GM12891 (cell line): ENCODE measurements around the gene PTPRT.

Experiments used
- DNase-seq: peaks from one replicate; pipeline ENCODE4 v3.0.0; 2011; ENCODE audit warnings: low spot score; ENCODE audit not compliant: insufficient read length
- FAIRE-seq: peaks from 2 replicates; lab custom pipeline; 2011; peaks lifted over from hg19 to GRCh38; lab: Jason Lieb, UNC
- PAX5 ChIP-seq: IDR thresholded peaks from 2 replicates; pipeline ENCODE4 v1.6.1; 2011; ENCODE audit warnings: low read length, moderate library complexity, mild to moderate bottlenecking; ENCODE audit not compliant: insufficient read depth, severe bottlenecking
- POLR2A ChIP-seq: IDR thresholded peaks from 2 replicates; pipeline ENCODE4 v1.6.1; 2011; ENCODE audit warnings: low read depth, low read length, control low read depth
- POLR2AphosphoS5 ChIP-seq: IDR thresholded peaks from 2 replicates; pipeline ENCODE4 v1.6.1; 2011; ENCODE audit warnings: low read depth, low read length, control low read depth
- POU2F2 ChIP-seq: IDR thresholded peaks from 2 replicates; pipeline ENCODE4 v1.6.1; 2011; ENCODE audit warnings: low read depth, mild to moderate bottlenecking, control low read depth, low read length, moderate library complexity
- SPI1 ChIP-seq: IDR thresholded peaks from 2 replicates; pipeline ENCODE4 v1.6.1; 2011; ENCODE audit warnings: low read depth, low read length, control low read depth
- TAF1 ChIP-seq: IDR thresholded peaks from 2 replicates; pipeline ENCODE4 v1.6.1; 2011; ENCODE audit warnings: low read depth, low read length, control low read depth

PTPRT gene

DNA sequence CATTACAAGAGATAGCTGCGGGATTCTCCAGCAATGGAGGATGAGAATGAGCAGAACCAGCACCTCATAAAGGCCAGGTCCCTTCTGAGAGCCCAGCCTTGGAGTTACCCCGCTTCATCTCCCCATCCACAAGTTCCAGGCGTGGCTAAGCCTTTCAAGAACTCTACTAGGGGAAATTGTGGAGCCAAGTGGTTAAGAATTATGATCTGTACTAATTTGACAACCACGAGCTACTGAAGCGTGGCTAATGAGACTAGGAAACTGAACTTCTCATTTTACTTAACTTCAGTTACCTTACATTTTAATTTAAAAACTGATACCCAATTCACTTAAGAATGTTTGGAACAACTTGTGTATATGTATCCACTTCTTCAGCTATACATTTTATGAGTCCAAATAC lies 401.0 kb downstream of the PTPRT start:
- no peak for DNase-seq
- FAIRE-seq = no peak
- TF ChIP-seq POLR2A (no peak), POU2F2 (no peak), TAF1 (no peak), POLR2AphosphoS5 (no peak), PAX5 (no peak), SPI1 (no peak)

DNA sequence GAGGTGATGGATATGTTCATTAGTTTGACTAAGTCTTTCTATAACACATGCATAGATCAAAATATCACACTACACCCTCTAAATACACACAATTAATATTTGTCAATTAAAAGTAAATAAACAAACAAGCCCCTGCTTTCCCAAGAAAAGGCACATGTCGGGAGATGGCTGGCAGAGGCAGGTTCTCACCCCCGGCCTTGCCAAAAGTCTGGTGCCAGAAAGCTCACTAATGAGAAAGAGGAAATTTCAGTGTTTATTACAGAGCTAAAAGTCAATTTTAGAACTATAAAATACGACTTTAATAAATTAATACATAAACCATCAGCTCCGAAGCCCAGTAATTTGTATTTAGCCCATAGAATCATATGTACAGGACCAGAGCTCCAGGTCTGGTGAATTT lies 404.7 kb downstream of the PTPRT start:
- DNase-seq (no peak), FAIRE-seq (no peak)
- TF ChIP-seq TAF1 (no peak), SPI1 (no peak), POU2F2 (no peak), POLR2A (no peak)

DNA sequence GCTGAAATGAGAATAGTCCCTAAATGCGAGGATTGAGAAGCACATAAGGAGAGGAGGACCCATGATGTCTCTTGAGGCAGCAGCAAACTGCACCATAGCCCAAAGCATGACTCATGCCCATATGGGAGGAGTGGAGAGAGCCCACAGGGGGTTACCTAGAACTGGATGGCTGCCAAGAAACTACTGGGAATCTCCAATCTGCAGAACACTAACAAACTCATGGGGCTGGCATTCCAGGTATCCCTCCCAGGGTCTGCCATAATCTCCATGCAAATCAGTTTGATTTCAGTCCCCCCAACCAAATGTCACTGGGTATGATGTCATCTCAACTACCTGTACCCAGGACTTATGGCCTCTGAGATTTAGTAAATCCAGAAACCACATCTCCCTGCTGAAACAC lies 410.5 kb downstream of the PTPRT start:
- TF ChIP-seq TAF1 = no peak
- no peak for TF ChIP-seq SPI1
- TF ChIP-seq POU2F2 = no peak
- TF ChIP-seq POLR2AphosphoS5 = no peak
- TF ChIP-seq PAX5 = no peak
- TF ChIP-seq POLR2A = no peak
- FAIRE-seq (no peak), DNase-seq (no peak)

DNA sequence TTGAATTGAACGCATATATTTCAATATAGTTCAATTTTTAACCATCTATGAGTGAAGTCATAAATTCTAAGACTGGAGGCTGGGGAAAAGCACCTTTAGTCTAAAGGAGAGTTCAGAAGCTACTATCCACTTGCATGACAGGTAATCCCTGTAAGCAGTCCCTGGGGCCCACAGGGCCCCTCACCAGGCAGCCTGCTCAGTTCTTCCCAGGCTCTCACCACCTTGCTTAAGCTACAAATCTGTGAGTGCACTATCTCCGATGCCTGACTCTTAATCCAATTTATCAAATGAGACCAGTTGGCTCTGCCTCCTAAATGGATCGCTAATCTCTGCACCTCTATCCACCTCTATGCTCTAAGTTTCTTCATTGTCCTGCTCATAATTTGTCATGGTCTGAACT lies 413.8 kb downstream of the PTPRT start:
- DNase-seq (no peak), FAIRE-seq (no peak)
- no peak for TF ChIP-seq PAX5
- no peak for TF ChIP-seq POLR2A
- no peak for TF ChIP-seq POLR2AphosphoS5
- TF ChIP-seq TAF1 = no peak
- no peak for TF ChIP-seq SPI1
- TF ChIP-seq POU2F2 = no peak

DNA sequence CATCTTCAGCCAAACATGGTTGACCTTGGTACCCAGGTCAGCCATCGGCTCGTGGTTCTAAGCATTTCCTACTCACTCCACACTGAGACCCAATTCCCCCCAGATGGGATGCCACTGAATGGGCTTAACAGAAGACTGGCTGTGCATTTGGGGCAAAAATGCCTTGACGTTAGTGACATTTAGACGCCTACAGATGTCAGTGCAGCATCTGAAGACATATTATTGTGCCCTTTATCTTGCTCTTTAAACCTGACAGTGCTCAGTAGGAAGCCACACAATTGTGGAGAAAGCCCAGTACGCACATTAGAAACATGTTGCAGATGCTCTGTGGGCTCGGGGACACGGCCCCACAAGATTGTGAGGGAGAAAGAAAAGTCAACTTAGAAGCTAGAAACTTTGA lies 414.7 kb downstream of the PTPRT start:
- FAIRE-seq = no peak
- DNase-seq = no peak
- TF ChIP-seq POLR2AphosphoS5 (no peak), SPI1 (no peak), POU2F2 (no peak), PAX5 (no peak), POLR2A (no peak), TAF1 (no peak)

DNA sequence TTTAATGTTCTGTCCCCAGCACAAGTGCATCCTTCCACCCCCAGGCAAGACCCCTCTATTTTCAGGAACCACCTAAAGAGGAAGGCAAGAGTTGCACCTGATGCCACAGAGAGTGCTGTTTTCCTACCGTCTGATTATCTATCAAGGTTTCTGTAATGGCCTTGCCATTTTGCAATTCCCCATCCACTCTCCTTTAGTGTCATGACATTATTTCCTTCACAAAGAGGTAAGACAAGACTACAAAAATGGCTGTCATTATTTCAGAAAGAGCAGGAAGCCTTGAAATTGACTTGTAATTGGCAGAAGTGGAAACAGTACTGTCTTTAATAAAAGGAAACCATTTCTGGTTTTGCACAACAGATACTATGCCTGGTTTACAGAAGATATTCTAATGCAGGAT lies 426.7 kb downstream of the PTPRT start:
- DNase-seq (no peak), FAIRE-seq (no peak)
- TF ChIP-seq TAF1 = no peak
- TF ChIP-seq SPI1 = no peak
- TF ChIP-seq PAX5 = no peak
- TF ChIP-seq POLR2AphosphoS5 = no peak

DNA sequence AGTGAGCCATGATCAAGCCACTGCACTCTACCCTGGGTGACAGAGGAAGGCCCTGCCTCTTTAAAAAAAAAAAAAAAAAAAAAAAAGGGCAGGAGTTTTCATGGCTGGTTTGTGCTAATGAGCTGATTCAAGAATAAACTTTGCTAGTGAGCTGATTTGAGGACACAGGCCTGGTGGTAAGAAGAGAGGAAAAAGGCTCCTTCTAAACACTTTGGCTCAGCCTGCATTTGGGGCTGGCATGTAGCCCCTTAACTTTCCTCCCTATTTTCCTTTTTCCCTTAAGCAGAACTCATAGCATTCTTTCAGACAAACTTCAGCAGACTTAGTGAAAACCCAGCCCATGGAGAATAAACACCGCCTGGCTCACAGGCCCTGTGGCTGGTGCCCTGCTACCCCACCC lies 432.7 kb downstream of the PTPRT start:
- no peak for TF ChIP-seq POLR2A
- TF ChIP-seq PAX5 = no peak
- TF ChIP-seq POLR2AphosphoS5 = no peak
- TF ChIP-seq TAF1 = no peak
- no peak for TF ChIP-seq POU2F2
- no peak for TF ChIP-seq SPI1
- DNase-seq (no peak), FAIRE-seq (no peak)

DNA sequence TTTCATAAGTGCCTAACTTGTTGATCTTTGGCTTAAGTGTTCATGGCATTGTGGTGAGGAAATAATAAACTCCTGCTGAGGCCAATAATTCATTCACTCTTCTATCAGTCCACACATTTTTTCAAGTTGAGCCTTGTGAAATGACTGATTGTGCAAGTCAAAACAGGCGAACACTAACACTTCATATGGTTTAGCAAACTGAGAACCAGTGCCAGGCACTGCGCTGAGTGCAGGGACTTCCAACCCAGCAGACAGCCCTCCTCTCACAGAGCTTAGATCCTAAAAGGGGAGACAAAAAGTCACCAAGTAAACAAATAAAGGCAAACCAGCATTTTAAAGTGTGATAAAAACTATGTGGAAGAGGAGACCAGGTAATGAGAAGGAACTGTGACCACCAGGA lies 435.0 kb downstream of the PTPRT start:
- FAIRE-seq (no peak), DNase-seq (no peak)
- TF ChIP-seq POLR2AphosphoS5 (no peak), PAX5 (no peak), SPI1 (no peak), TAF1 (no peak), POU2F2 (no peak)

DNA sequence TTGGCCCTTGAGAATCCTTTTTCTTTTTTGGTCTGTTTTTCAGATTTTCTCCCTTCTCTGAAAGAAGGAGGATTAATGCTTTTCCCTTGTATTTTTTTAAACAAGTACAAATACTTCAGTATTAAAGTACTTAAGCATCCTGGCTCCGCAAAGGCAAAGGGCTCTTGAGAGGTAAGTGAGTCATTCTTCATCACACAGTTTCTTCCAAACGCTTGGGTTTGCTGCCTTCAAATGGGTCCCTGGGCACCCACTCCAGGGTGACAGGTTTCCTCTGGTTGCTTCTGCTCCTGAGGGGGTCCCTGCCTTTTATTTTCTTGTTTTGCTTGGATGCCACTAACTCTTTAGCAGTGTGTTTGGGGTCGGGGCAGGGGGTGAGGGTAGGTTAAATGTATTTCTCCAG lies 437.1 kb downstream of the PTPRT start:
- DNase-seq (no peak), FAIRE-seq (no peak)
- TF ChIP-seq TAF1 (no peak), SPI1 (no peak), POLR2AphosphoS5 (no peak), POLR2A (no peak), PAX5 (no peak), POU2F2 (no peak)

DNA sequence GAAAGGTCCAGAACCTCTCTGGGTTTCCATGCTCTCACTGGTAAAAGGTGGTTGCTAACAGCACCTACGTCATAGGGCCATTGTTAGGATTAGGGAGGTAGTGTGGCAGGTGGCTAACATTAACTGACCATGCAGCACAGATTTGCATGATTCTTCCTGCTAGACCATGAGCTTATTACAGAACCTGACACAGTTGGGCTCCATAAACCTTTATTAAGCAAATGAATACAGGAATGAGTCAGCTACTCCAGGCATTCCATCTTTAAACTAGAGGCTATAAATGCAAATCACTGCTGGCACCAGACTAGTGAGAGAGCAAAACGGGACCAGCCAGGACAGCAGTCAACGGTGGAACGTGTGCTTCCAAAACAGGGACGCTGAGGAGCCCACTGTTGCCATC lies 440.1 kb downstream of the PTPRT start:
- FAIRE-seq (no peak), DNase-seq (no peak)
- TF ChIP-seq TAF1 (no peak), PAX5 (no peak), SPI1 (no peak), POLR2AphosphoS5 (no peak), POLR2A (no peak), POU2F2 (no peak)

DNA sequence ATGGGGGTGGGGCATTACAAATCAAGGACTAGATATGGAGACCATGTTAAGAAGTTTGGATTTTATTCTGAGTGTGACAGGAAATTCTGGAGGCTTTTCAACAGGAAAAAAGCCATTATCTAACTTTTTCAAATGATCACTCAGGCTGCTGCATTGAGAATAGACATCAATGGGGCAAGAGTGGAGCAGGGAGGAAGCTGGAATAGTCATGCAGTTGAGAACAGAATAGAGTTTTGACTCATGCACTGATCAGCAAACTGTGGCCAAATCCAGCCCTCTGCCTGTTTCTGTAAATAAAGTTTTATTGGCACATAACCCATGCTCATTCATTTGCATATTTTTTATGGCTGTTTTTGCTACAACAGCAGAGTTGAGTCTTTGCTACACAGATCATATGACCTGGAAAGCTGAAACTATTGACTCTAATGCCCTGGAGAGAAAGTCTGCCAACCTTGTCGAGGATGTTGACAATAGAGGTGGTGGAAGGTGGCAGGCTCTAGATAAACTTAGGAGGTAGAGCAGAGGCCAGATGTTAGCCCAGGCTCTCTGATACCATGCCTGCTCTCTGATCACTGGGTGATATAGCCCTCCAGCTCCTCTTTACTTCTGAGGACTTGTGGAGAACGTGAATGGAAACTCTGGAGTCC lies 441.8 kb downstream of the PTPRT start:
- no peak for TF ChIP-seq PAX5
- no peak for TF ChIP-seq POU2F2
- no peak for TF ChIP-seq SPI1
- TF ChIP-seq TAF1 = no peak
- TF ChIP-seq POLR2AphosphoS5 = no peak
- TF ChIP-seq POLR2A = no peak
- DNase-seq (no peak), FAIRE-seq (no peak)
